Right hindlimb (tissue), 1 donor: ENCODE results near the gene MSH3.

Experiments
- DNase-seq: peaks from one replicate; pipeline ENCODE4 v3.0.0-alpha.2; 2018

MSH3 gene

GRCh38 chr5:80919678-80920196 is 265.3 kb downstream of the MSH3 start:
- DNase-seq, result no peak

- DNase-seq, result no peak
Measured at GRCh38 chr5:80920333-80920732, 265.9 kb downstream of the MSH3 start.

GRCh38 chr5:80921026-80921425 is 266.6 kb downstream of the MSH3 start:
- DNase-seq, result no peak

- no peak for DNase-seq
Measured at GRCh38 chr5:80925931-80926330, 271.5 kb downstream of the MSH3 start.
